Right atrium auricular region (tissue), 2 donors: Measurements from ENCODE around the gene PGM2. TPM values are rescaled to one million over a fixed set of nuclear protein-coding genes. Genes with fewer than 3 reads are reported as not detected.

Source experiments
- DNase-seq: peaks from one replicate; pipeline ENCODE4 v3.0.0-alpha.2; 2019; ENCODE audit warnings: low spot score
- H3K27ac ChIP-seq, 2 donors: fragments of 200-600 bp; sonication (generic); 1 replicate in 1 of 2; 2 replicates in 1 of 2; pipeline ENCODE4 v1.5.1; 2016 to 2019
- H3K27me3 ChIP-seq, 2 donors: fragments of 200-600 bp; sonication (generic); one replicate each; pipeline versions ENCODE4 v1.5.1 to v1.6.0; 2017 to 2019
- H3K36me3 ChIP-seq: fragments of 200-600 bp; sonication (generic); one replicate; pipeline ENCODE4 v1.5.1; 2016
- H3K4me1 ChIP-seq, 2 donors: fragments of 200-600 bp; sonication (generic); one replicate each; pipeline versions ENCODE4 v1.5.1 to v1.6.0; 2017 to 2019
- H3K4me3 ChIP-seq, 2 donors: fragments of 200-600 bp; sonication (generic); 1 replicate in 1 of 2; 2 replicates in 1 of 2; pipeline ENCODE4 v1.5.1; 2017 to 2019; ENCODE audit warnings: mild to moderate bottlenecking in 1 of 2, moderate library complexity in 1 of 2
- H3K9me3 ChIP-seq, 2 donors: fragments of 200-600 bp; sonication (generic); one replicate each; pipeline ENCODE4 v1.5.1; 2019
- total RNA-seq, 2 donors: library from RNA; depleted of rRNA; stranded (reverse); fragments of >200 nt; gene quantifications; one replicate each; pipeline ENCODE4 v1.1.0, GENCODE V29; 2016
- TF ChIP-seq, protein P1 (sequence below), 2 donors: fragments of 200-600 bp; sonication (generic); IDR thresholded peaks; one replicate each; pipeline ENCODE4 v1.5.1; 2019; ENCODE audit warnings: antibody characterized with exemption in 2 of 2

The PGM2 gene
- total RNA-seq, 2 donors from 2014 or later, result 10.7 to 11.7 TPM

- Histone ChIP-seq H3K36me3 (no peaks in the 10 kb centered on the region), H3K4me3 (no peak overlapping the region), H3K9me3 (no peaks in the 10 kb centered on the region), H3K27me3 (no peaks in the 10 kb centered on the region), H3K27ac (no peak overlapping the region), H3K4me1 (peaks cover 0 to 22% of the 10 kb centered on the region in 2 donors)
- no peak for DNase-seq
- TF ChIP-seq, protein P1, sequence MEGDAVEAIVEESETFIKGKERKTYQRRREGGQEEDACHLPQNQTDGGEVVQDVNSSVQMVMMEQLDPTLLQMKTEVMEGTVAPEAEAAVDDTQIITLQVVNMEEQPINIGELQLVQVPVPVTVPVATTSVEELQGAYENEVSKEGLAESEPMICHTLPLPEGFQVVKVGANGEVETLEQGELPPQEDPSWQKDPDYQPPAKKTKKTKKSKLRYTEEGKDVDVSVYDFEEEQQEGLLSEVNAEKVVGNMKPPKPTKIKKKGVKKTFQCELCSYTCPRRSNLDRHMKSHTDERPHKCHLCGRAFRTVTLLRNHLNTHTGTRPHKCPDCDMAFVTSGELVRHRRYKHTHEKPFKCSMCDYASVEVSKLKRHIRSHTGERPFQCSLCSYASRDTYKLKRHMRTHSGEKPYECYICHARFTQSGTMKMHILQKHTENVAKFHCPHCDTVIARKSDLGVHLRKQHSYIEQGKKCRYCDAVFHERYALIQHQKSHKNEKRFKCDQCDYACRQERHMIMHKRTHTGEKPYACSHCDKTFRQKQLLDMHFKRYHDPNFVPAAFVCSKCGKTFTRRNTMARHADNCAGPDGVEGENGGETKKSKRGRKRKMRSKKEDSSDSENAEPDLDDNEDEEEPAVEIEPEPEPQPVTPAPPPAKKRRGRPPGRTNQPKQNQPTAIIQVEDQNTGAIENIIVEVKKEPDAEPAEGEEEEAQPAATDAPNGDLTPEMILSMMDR (IDR thresholded peaks at IDR 0.05), result no peak
These were observed 69.8 kb downstream of the PGM2 start for GRCh38 chr4:37896206-37896860.

DNA sequence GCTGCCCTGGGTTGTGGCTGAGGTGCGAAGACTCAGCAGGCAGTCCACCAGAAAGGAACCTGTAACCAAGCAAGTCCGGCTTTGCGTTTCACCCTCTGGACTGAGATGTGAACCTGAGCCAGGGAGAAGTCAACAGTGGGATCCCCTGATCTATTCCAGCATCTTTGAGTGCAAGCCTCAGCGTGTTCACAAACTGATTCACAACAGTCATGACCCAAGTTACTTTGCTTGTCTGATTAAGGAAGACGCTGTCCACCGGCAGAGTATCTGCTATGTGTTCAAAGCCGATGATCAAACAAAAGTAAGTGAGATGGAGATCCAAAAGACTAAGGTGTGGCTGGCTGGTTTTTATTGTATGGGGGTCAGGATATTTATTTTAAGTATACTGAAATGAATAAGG lies 75.7 kb downstream of the PGM2 start:
- no peak for DNase-seq
- H3K4me3 ChIP-seq, result no peak overlapping the region
- no peak overlapping the region for H3K27ac ChIP-seq
- peaks cover 4% of the 10 kb centered on the region for H3K36me3 ChIP-seq
- TF ChIP-seq, protein P1 (IDR thresholded peaks at IDR 0.05), result no peak
- peaks cover 0 to 20% of the 10 kb centered on the region in 2 donors for H3K4me1 ChIP-seq
- H3K9me3 ChIP-seq, result no peaks in the 10 kb centered on the region
- H3K27me3 ChIP-seq, result no peaks in the 10 kb centered on the region

DNA sequence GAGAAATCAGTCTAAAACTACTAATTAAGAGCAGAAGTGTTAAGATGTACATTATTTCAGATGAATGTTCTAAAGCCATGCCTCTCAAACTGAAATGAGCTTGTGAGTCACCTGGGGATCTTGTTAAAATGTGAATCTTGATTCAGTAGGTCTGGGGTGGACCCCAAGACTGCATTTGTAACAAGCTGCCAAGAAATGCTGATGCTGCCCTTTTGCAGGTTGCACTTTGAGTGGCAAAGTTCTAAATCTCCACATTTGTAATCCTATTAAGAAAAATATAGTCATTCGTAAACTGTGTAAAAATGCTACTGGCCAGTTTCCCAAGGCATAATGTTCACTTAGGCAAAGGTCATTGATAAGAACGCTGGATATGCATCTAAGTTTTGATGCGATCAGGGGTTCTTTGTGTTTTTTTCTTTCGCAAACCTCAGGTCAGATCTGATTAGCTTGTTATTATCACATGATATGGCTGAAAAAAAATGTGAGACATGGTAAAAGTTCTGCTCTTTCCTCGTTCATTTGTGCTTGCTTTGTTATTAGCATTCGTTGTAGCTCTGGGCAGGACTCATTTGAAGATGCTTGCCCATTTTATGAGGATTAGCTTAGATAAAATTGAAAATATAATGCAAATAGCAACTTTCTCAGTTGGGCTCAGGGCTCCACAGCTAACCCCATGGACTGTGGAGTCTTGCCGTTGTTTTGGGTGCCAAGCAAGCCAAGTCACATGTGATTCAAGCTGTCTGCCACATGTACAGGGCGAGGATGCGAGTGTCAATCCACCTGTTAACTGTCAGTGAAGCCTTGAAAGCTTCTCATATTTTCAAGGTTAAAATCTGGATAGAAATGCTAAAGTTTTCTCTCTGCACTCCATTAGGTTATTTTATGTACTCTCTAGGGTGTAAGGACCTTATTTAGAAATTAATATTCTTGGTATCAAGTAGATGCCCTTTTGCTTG lies 76.5 kb downstream of the PGM2 start:
- H3K9me3 ChIP-seq, result no peaks in the 10 kb centered on the region
- peak overlapping the region in 1 of 2 donors; percentile 6 for H3K27ac ChIP-seq
- H3K4me1 ChIP-seq, result peaks cover 0 to 24% of the 10 kb centered on the region in 2 donors
- DNase-seq, result no peak
- H3K36me3 ChIP-seq, result peaks cover 4% of the 10 kb centered on the region
- H3K4me3 ChIP-seq, result no peak overlapping the region
- TF ChIP-seq, protein P1 (IDR thresholded peaks at IDR 0.05), result no peak
- no peaks in the 10 kb centered on the region for H3K27me3 ChIP-seq

DNA sequence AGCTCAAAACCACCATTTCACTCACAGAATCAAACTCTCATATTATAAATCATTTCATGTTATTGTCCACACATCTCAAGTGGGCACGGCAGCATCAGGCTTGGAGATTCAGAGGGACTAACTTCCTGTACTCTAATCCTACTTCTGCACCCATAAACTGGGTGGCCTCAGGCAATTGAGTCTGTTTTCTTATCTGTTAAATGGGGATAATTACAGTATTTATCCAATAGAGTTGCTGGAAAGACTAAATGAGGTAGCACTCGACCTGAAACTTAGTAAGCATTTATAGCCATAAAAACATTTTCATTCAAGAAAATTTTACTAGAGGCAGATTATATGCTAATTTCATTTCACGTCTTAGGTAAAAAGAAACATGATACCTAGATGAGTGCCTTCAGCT lies 77.4 kb downstream of the PGM2 start:
- H3K36me3 ChIP-seq, result peaks cover 4% of the 10 kb centered on the region
- peaks cover 0 to 33% of the 10 kb centered on the region in 2 donors for H3K4me1 ChIP-seq
- H3K27ac ChIP-seq, result peak overlapping the region in 1 of 2 donors; percentile 6
- H3K4me3 ChIP-seq, result no peak overlapping the region
- no peaks in the 10 kb centered on the region for H3K9me3 ChIP-seq
- no peak for DNase-seq
- TF ChIP-seq, protein P1 (IDR thresholded peaks at IDR 0.05), result no peak
- no peaks in the 10 kb centered on the region for H3K27me3 ChIP-seq

GRCh38 chr4:37904824-37905223 lies 78.3 kb downstream of the PGM2 start:
- Histone ChIP-seq H3K4me1 (peaks cover 0 to 42% of the 10 kb centered on the region in 2 donors), H3K36me3 (peaks cover 4% of the 10 kb centered on the region), H3K4me3 (no peak overlapping the region), H3K27ac (no peak overlapping the region), H3K9me3 (no peaks in the 10 kb centered on the region), H3K27me3 (no peaks in the 10 kb centered on the region)
- TF ChIP-seq, protein P1 (IDR thresholded peaks at IDR 0.05), result no peak
- no peak for DNase-seq
